K562 (cell line): Measurements from ENCODE around the gene GPHN. TPM values are rescaled to one million over a fixed set of nuclear protein-coding genes. Genes with fewer than 3 reads are reported as not detected.

Experiments used
- ATAC-seq: fragments of 200-7000 bp; cut with Tn5 transposase; 3 replicates; pipeline ENCODE4 v1.9.1; 2020; ENCODE audit warnings: moderate library complexity
- BruUV-seq: library from RNA; stranded (reverse); fragments of 400-500 nt; replicated peaks from 2 replicates; lab custom pipeline; 2021; lab: Mats Ljungman, UMichigan
- CTCF ChIA-PET: fragments of 300-600 bp; formaldehyde crosslinking; extraction: SDS; loops from one replicate; lab custom pipeline; 2021; ENCODE audit warnings: low intra/inter-chr PET ratio; lab: Yijun Ruan, JAX
- POLR2A ChIA-PET: fragments of 300-600, 350-650 bp; sonication (Branson Sonifier 250); formaldehyde crosslinking; extraction: SDS; loops from one replicate; lab custom pipeline; 2021; ENCODE audit warnings: antibody characterized with exemption, inconsistent platforms; lab: Yijun Ruan, JAX
- DNase-seq, 4 experiments: peaks; one replicate each; pipeline versions ENCODE4 v3.0.0 to v3.0.0-alpha.2; 2011 to 2018; ENCODE audit warnings: low spot score in 3 of 4, mixed read lengths in 3 of 4; ENCODE audit errors: extremely low read depth in 1 of 4
- FAIRE-seq: peaks from 2 replicates; lab custom pipeline; 2011; peaks lifted over from hg19 to GRCh38; lab: Jason Lieb, UNC
- H2AFZ ChIP-seq: 2 replicates; pipeline ENCODE4 v1.6.0; 2011; ENCODE audit warnings: low read depth, low read length, control low read depth, inconsistent platforms
- H3K27ac ChIP-seq: fragments of 200-600 bp; 3 replicates; pipeline ENCODE4 v1.8.0; 2011; ENCODE audit warnings: low read depth, mild to moderate bottlenecking, control low read depth, inconsistent platforms, low read length, moderate library complexity, mixed read lengths; ENCODE audit errors: extremely low read depth
- H3K27me3 ChIP-seq, 2 experiments: fragments of 300-600 bp in 1 of 2; 2 replicates in 1 of 2; 3 replicates in 1 of 2; pipeline versions ENCODE4 v1.6.0 to v1.8.0; 2011; ENCODE audit warnings: inconsistent platforms in 2 of 2, low read length in 2 of 2, mild to moderate bottlenecking in 1 of 2, mixed read lengths in 1 of 2, moderate library complexity in 1 of 2; ENCODE audit not compliant: control insufficient read depth in 2 of 2, insufficient read depth in 2 of 2
- H3K36me3 ChIP-seq: fragments of 300-600 bp; 3 replicates; pipeline ENCODE4 v1.8.0; 2011; ENCODE audit warnings: mild to moderate bottlenecking, low read length, inconsistent platforms; ENCODE audit not compliant: control insufficient read depth, insufficient read depth
- H3K4me1 ChIP-seq, 2 experiments: fragments of 200-600 bp in 1 of 2; replicated peaks in 1 of 2; 2 replicates in 1 of 2; 3 replicates in 1 of 2; pipeline versions ENCODE4 v1.5.1 to v1.8.0; 2011; ENCODE audit warnings: inconsistent platforms in 2 of 2, low read length in 2 of 2, mild to moderate bottlenecking in 1 of 2, mixed read lengths in 1 of 2, moderate library complexity in 1 of 2; ENCODE audit not compliant: control insufficient read depth in 2 of 2, insufficient read depth in 2 of 2
- H3K4me2 ChIP-seq: 2 replicates; pipeline ENCODE4 v1.6.1; 2011; ENCODE audit warnings: low read length, control low read depth, inconsistent platforms, mixed read lengths; ENCODE audit not compliant: insufficient read depth
- H3K4me3 ChIP-seq: fragments of 200-600 bp; sonication (generic), shearing (Covaris generic); 2 replicates; pipeline ENCODE4 v1.5.1; 2016; ENCODE audit warnings: control low read depth, inconsistent platforms
- H3K79me2 ChIP-seq: fragments of 200-600 bp; 3 replicates; pipeline ENCODE4 v1.8.0; 2011; ENCODE audit warnings: low read length, inconsistent platforms; ENCODE audit not compliant: control insufficient read depth, insufficient read depth
- H3K9ac ChIP-seq, 2 experiments: 2 replicates each; pipeline versions ENCODE4 v1.6.0 to v1.6.1; 2011; ENCODE audit warnings: low read depth in 2 of 2, low read length in 2 of 2, control low read depth in 1 of 2, inconsistent platforms in 1 of 2, mild to moderate bottlenecking in 1 of 2, mixed read lengths in 1 of 2; ENCODE audit not compliant: insufficient read depth in 1 of 2
- H3K9me1 ChIP-seq: one replicate; pipeline ENCODE4 v1.6.0; 2011; ENCODE audit warnings: inconsistent platforms, mild to moderate bottlenecking, low read length, moderate library complexity; ENCODE audit not compliant: control insufficient read depth, insufficient read depth
- H3K9me3 ChIP-seq: replicated peaks from 2 replicates; pipeline ENCODE4 v1.5.1; 2011; ENCODE audit warnings: low read depth, low read length, inconsistent platforms; ENCODE audit not compliant: control insufficient read depth, insufficient read depth
- H4K20me1 ChIP-seq: replicated peaks from 2 replicates; pipeline ENCODE4 v1.6.1; 2011; ENCODE audit warnings: low read length, inconsistent platforms, mixed read lengths; ENCODE audit not compliant: control insufficient read depth, insufficient read depth
- ASH1L ChIP-seq: fragments of 450-650 bp; IDR thresholded peaks from 2 replicates; pipeline ENCODE4 v1.6.1; 2018; ENCODE audit warnings: borderline replicate concordance, mild to moderate bottlenecking, low read depth; ENCODE audit not compliant: partially characterized antibody
- COPS2 ChIP-seq: fragments of 450-650 bp; conservative IDR thresholded peaks from 2 replicates; pipeline ENCODE4 v1.6.1; 2016; ENCODE audit warnings: mild to moderate bottlenecking, moderate library complexity
- FOXK2 ChIP-seq, 2 experiments: fragments of 450-650 bp; IDR thresholded peaks in 1 of 2; conservative IDR thresholded peaks in 1 of 2; 2 replicates each; pipeline ENCODE4 v1.6.1; 2016; ENCODE audit warnings: low read depth in 2 of 2, mild to moderate bottlenecking in 1 of 2
- HDAC2 ChIP-seq: fragments of 450-650 bp; IDR thresholded peaks from 2 replicates; pipeline ENCODE4 v1.6.1; 2016; ENCODE audit warnings: mild to moderate bottlenecking
- HMGN3 ChIP-seq: IDR thresholded peaks from 2 replicates; pipeline ENCODE4 v1.6.1; 2011; ENCODE audit warnings: borderline replicate concordance, low read depth, mild to moderate bottlenecking, mixed read lengths, low read length; ENCODE audit not compliant: insufficient read length; ENCODE audit errors: extremely low read depth
- IRF9 ChIP-seq: fragments of 450-650 bp; IDR thresholded peaks from 2 replicates; pipeline ENCODE4 v1.6.1; 2016; ENCODE audit warnings: missing biosample characterization, missing genetic modification characterization
- RCOR1 ChIP-seq, 2 experiments: IDR thresholded peaks; 2 replicates each; pipeline ENCODE4 v1.6.1; 2012; ENCODE audit warnings: low read depth in 2 of 2, low read length in 2 of 2, borderline replicate concordance in 1 of 2, improper control_type of control experiment in 1 of 2
- RFX7 ChIP-seq: fragments of 250-450 bp; sonication (Bioruptor Pico); IDR thresholded peaks from 2 replicates; pipeline ENCODE4 v1.5.1; 2021; ENCODE audit warnings: mild to moderate bottlenecking
- TEAD2 ChIP-seq: fragments of 450-650 bp; IDR thresholded peaks from 2 replicates; pipeline ENCODE4 v1.6.1; 2016; ENCODE audit warnings: missing genetic modification characterization, control low read depth, missing compliant biosample characterization
- ZNF165 ChIP-seq: fragments of 250-450 bp; sonication (Bioruptor Pico); IDR thresholded peaks from 2 replicates; pipeline ENCODE4 v1.4.0; 2020; ENCODE audit warnings: borderline replicate concordance
- ZNF561 ChIP-seq: fragments of 450-650 bp; formaldehyde crosslinking; conservative IDR thresholded peaks from 2 replicates; pipeline ENCODE4 v1.4.0; 2020; ENCODE audit warnings: mild to moderate bottlenecking, moderate library complexity
- WGBS: fragments of 100-300 bp; shearing (Covaris generic); methylation state at CpG from one replicate; pipeline ENCODE4 v1.1.6; 2016; ENCODE audit warnings: low coverage, mixed read lengths; ENCODE audit not compliant: insufficient coverage; ENCODE audit errors: missing lambda C conversion rate; 5-methylcytosine and 5-hydroxymethylcytosine counted together
- in situ Hi-C: fragments of 300-500 bp; cut with MboI; formaldehyde crosslinking; loops from 4 replicates; pipeline ENCODE4 v1.15.0; 2018; ENCODE audit warnings: inconsistent platforms, mixed read lengths
- intact Hi-C: fragments of 100-400 bp; cut with micrococcal nuclease; formaldehyde crosslinking; loops from 2 replicates; pipeline ENCODE4 v1.14.2; 2022
- polyA plus RNA-seq, 8 experiments: library from polyadenylated mRNA; depleted of rRNA in 4 of 8; stranded (reverse) in 5 of 8; unstranded in 3 of 8; fragments of >200 nt; fragmentation: Nextera tagmentation in 2 of 8; fragmentation: Illumina TruSeq in 1 of 8; extraction: Ambion mirVana in 2 of 8; extraction: Trizol in 1 of 8; gene quantifications; 2 replicates each; pipeline versions ENCODE4 v1.2.1 to v1.2.3, GENCODE V29; 2011 to 2014; ENCODE audit warnings: inconsistent platforms in 1 of 8, missing spikeins in 1 of 8
- total RNA-seq, 7 experiments: library from RNA; depleted of rRNA in 6 of 7; stranded (reverse); fragments of >200 nt in 6 of 7; fragmentation: Illumina TruSeq in 2 of 7; extraction: Trizol in 2 of 7; gene quantifications; 2 replicates each; pipeline versions ENCODE4 v1.2.1 to v1.2.3, GENCODE V29; 2011 to 2021; ENCODE audit warnings: low replicate concordance in 1 of 7
- TF ChIP-seq, protein P1 (sequence below): fragments of 450-650 bp; IDR thresholded peaks from 2 replicates; pipeline ENCODE4 v1.6.1; 2014; ENCODE audit warnings: low read depth, mild to moderate bottlenecking, moderate library complexity, borderline replicate concordance

The GPHN gene
- total and polyA plus RNA-seq, 9 of the 15 experiments (the other 6 are each of a cell fraction or from before 2014, with no cell fraction given): 5.9 to 16.0 (median 11.4) TPM

- H3K79me2 ChIP-seq: no peaks in the 10 kb centered on the region
- no peak overlapping the region for H3K27ac ChIP-seq
- H3K9me1 ChIP-seq: no peaks in the 10 kb centered on the region
- no peak for ATAC-seq
- TF ChIP-seq COPS2 (no peak), ZNF561 (no peak), RCOR1 (IDR thresholded peaks at IDR 0.05; ENCODE audit: borderline replicate concordance in 1 of 2, low read depth in 2 of 2, low read length in 2 of 2) (no peak), IRF9 (tag) (no peak), RFX7 (CRISPR knock-in tag) (no peak), TEAD2 (tag) (no peak), HMGN3 (no peak), ASH1L (no peak), FOXK2 (conservative IDR thresholded peaks at IDR 0.05 in 1 of 2, IDR thresholded peaks at IDR 0.05 in 1 of 2; ENCODE audit: low read depth in 2 of 2) (no peak), HDAC2 (no peak), ZNF165 (no peak)
- TF ChIP-seq, protein P1, sequence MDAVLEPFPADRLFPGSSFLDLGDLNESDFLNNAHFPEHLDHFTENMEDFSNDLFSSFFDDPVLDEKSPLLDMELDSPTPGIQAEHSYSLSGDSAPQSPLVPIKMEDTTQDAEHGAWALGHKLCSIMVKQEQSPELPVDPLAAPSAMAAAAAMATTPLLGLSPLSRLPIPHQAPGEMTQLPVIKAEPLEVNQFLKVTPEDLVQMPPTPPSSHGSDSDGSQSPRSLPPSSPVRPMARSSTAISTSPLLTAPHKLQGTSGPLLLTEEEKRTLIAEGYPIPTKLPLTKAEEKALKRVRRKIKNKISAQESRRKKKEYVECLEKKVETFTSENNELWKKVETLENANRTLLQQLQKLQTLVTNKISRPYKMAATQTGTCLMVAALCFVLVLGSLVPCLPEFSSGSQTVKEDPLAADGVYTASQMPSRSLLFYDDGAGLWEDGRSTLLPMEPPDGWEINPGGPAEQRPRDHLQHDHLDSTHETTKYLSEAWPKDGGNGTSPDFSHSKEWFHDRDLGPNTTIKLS: no peak
- ChIA-PET POLR2A (no interaction called here), CTCF (no interaction called here)
- H3K4me1 ChIP-seq: no peaks in the 10 kb centered on the region
- H2AFZ ChIP-seq: no peak overlapping the region
- 34% methylated on average over 4 of the region's 5 CpGs for WGBS
- intact Hi-C loops (no loop called here), in situ Hi-C loops (no loop called here)
- H3K36me3 ChIP-seq: no peaks in the 10 kb centered on the region
- no peak overlapping the region for H3K4me3 ChIP-seq
- no peaks in the 10 kb centered on the region for H3K27me3 ChIP-seq
- FAIRE-seq: no peak
- BruUV-seq: no TSS peak
- no peak for DNase-seq
- H3K4me2 ChIP-seq: no peak overlapping the region
- no peaks in the 10 kb centered on the region for H4K20me1 ChIP-seq
- H3K9ac ChIP-seq: no peak overlapping the region
- H3K9me3 ChIP-seq: peaks cover 2% of the 10 kb centered on the region
These were observed 664.1 kb downstream of the GPHN start for GRCh38 chr14:67172056-67172455.
